GM21381 (cell line): Measurements from ENCODE around the gene ATP2B2.

Experiments used
- ATAC-seq: cut with Tn5 transposase; IDR thresholded peaks from one replicate; pipeline ENCODE4 v1.9.1; 2021; ENCODE audit warnings: mild to moderate bottlenecking, moderate library complexity; ENCODE audit not compliant: unreplicated experiment

The ATP2B2 gene

DNA sequence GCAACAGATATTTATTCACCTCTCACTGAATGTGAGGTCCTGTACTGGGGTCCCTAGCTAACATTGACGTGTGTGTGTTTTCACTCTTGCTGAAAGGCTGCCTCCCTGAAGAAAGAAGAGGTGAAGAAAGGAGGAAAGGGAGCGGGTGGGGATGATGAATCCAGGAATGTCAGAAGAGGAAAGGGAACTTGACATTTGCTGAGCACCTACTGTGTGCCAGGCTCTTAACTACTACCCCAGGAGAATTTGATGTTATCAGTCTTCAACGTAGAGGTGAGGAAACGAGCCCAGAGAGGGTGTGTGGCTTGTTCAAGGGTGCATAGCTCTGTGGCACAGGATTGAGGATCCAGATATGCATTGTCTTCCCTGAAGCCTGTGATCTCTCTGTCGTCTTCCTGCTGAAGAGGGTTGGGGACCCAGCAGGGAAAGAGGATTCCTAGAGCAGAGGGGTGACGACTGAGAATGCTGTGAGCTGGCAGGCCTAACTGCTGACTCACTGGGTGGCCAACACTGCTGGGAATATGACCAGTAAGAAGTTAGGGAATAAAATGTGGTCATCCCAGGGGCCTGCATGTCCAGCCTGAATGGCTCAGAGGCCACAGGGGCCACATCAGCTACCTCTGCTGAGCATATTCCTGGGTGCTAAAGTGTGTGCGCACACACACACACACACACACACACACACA lies 6.6 kb upstream of the ATP2B2 start:
- no peak for ATAC-seq

GRCh38 chr3:10510743-10511432 lies 5.5 kb upstream of the ATP2B2 start:
- no peak for ATAC-seq

DNA sequence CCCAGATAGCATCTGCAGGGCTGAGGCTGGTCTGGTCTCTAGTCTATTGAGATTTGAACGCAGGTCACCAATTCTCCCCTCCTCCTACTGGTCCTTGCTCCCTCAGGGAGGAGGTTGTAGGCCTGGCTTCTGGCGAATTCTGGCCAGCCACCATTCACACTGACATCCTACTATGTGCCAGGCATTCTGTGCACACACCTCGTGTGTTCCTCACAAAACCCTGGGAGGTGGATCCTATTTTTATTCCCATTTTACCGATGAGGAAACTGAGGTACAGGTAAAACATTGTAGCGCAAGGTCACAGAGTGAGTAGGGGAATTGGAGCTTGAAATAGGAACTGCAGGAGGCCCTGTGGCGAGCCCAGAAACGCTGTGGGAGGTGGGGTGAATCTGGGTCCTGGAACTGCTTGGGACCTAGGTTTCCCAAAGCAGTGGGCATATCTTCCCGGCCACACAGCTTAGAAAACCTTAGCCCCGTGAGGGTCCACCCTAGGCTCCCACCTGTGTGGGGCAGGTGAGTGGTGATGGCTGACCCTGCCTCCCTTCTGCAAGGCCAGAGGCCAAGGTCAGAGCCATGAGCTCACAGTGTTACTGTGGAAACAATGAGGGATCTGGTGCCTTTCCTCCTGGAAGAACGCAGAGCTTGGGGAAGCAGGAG lies 4.8 kb upstream of the ATP2B2 start:
- no peak for ATAC-seq

- ATAC-seq = no peak
These were observed 3.9 kb upstream of the ATP2B2 start for GRCh38 chr3:10509325-10509724.

DNA sequence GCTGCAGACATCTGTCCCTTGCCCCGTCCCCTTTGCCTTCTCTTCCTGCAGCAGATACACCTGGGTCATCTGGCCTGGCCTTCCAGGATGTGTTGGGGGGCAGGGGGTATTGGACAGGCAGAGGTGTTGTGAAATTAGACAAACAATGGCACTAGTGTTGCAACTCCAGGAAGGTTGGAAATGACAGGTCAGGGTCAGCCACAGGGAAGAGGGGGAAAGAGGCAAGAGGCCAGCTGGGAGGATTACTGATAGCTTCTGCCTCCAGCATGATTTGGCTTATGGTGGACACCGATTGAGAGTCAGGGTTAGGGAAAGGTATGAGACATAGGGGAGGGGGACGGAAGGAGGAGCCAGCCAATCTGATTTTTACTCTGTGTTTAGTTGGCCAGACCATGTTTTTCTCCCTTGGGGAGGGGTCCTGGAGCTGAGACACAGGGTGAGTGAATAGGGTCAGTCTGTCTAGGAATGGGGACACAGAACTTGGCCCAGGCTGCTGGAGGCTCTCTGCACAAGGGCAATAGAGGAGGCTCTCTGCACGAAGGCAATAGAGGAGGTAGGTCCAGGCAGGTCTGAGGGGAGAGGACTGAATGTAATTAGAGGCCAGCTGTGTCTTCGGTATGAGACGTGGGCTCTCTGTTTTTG lies 3.4 kb upstream of the ATP2B2 start:
- no peak for ATAC-seq

- ATAC-seq = no peak
These were observed 2.8 kb upstream of the ATP2B2 start for GRCh38 chr3:10508235-10508618.

GRCh38 chr3:10507331-10507730 lies 1.9 kb upstream of the ATP2B2 start:
- no peak for ATAC-seq

DNA sequence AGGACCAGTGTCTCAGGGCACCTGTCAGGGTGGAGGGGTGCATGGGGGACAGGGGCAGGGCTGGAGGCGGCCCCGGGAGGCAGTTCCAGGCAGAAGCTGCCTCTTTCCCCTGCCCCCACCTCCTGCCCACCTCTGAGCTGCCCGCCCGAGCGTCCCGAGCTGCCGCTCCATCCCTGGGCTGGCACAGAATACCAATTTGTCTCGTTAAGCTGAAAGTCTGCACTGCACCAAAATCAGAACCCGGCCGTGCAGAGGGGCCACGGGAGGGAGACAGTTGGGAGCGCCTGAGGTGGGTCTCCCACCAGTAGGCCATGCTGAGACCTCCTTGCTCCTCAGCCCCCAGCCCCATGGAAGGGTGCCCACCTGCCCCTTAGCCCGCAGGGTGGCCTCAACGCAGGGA lies 1.3 kb upstream of the ATP2B2 start:
- no peak for ATAC-seq

GRCh38 chr3:10505791-10506585 lies 602 bp upstream of the ATP2B2 start:
- ATAC-seq = no peak

GRCh38 chr3:10504171-10505049 lies 976 bp downstream of the ATP2B2 start:
- no peak for ATAC-seq

DNA sequence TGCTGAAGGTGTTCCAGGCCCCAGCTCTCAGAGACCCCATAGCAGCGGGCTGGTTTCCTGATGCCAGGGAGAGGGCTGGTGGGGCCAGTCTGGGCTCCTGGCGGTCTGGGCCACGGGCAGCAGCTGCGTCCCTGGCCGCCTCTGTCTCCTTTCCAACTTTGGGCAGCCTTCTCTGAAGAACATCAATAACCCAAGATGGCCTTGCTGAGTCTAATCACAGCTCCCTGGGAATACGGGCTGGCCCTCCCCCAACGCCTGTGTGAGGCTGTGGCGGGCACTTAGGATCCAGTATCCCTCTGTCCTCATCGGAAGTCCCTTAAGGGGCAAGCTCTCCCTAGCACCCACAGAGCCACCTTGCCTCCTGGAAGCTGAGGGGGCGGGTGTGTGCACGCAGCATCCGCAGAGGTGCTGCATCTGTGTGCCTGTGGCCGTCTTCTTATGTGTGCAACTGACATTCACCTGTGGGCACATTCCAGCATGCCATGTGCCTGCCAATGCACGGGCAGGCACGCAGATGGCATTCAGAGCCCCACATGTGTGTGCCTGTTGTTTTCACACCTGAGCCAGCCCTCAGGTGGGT lies 2.1 kb downstream of the ATP2B2 start:
- ATAC-seq = no peak

GRCh38 chr3:10502185-10502880 lies 3.1 kb downstream of the ATP2B2 start:
- ATAC-seq = no peak

- no peak for ATAC-seq
These were observed 3.7 kb downstream of the ATP2B2 start for GRCh38 chr3:10501664-10502052.

- no peak for ATAC-seq
These were observed 4.4 kb downstream of the ATP2B2 start for GRCh38 chr3:10500717-10501663.

DNA sequence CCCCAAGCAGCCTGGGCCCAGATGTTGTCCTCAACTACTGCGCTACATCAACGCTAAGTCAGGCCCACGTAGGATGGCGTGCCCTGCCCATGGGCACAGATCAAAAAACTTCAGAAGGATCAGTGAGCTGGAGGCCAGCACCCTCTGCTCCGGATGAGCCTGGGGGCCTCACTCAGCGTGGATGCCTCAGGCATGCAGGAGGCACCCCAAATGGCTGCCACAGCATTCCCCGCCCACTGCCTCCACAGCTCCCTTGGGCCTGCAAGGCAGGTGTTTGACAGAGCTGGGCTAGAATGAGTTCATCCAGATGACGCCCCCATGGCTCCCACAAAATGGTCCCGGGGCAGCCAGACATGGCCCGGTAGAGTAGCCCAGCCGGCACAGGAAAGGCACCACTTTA lies 7.1 kb downstream of the ATP2B2 start:
- ATAC-seq = no peak

DNA sequence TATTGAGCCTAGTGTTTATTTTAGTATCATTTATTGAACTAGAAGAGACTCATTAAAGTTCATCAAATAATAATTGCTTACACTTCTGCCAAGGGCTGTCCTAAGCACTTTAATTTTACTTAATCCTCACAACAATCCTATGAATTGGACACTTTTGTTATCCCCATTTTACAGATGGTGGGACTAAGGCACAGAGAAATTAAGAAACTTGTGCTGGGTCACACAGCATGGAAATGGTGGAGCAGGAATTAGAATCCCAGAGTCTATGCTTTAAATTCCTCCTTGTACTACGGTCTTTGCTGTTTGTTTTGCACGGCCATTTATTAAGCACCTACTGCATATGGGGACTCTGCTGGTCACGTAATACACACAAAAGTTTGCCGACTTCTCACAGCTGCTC lies 7.9 kb downstream of the ATP2B2 start:
- ATAC-seq = no peak

DNA sequence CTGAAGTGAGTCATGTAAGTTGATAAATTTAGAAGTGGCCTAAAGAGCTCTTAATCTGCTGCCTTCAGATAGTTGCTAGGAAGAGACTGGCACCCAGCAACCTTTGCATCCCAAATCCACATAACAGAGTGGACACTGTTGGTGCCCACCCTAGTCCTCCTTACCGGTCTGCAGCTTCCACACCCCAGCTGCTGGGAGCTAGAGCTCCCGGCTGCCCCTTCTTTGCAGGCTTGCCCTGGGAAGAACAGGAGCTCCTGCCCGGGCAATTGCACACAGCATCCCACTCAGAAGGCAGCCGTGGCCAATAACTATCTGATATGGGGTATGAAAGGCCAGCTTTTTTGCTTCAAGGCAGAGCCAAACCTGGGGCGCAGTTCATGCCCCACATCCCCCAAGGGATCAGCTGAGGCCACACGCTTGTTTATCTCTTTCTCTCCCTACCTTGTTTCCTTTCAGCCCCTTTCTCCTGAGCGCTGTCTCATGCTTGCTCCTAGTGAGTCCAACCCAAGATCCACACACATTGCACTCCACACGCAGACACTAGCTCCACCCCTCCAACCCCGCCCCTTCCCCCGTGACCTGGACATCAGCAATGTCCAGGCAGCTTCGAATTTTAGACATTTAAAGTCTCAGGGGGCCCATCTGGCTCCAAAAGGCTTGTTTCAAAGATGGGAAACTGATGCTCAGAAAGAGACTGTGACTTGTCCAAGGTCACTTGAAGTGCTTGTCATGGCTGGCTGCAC lies 9.1 kb downstream of the ATP2B2 start:
- no peak for ATAC-seq
